Iris pigment epithelial cell (primary cell): ENCODE measurements around the gene ATP6V0E1.
"Not testable (repeated sequence)": the region's sequence is repeated elsewhere in the genome, so short reads cannot be mapped to it uniquely, and the experiment has no call there.

Source experiments
- DNase-seq: peaks from one replicate; pipeline ENCODE4 v3.0.0-alpha.2; 2011; ENCODE audit warnings: low read depth

ATP6V0E1 gene

GRCh38 chr5:173004013-173004412 is 20.4 kb downstream of the ATP6V0E1 start:
- no peak for DNase-seq

GRCh38 chr5:173004447-173004846 is 20.9 kb downstream of the ATP6V0E1 start:
- no peak for DNase-seq

GRCh38 chr5:173010021-173010420 is 26.4 kb downstream of the ATP6V0E1 start:
- DNase-seq: peak; percentile 62

GRCh38 chr5:173010547-173011464 is 27.2 kb downstream of the ATP6V0E1 start:
- no peak for DNase-seq

GRCh38 chr5:173011566-173011965 is 28.0 kb downstream of the ATP6V0E1 start:
- peak; percentile 38 for DNase-seq

GRCh38 chr5:173012882-173013281 is 29.3 kb downstream of the ATP6V0E1 start:
- peak; percentile 44 for DNase-seq

GRCh38 chr5:173014671-173015070 is 31.1 kb downstream of the ATP6V0E1 start:
- no peak for DNase-seq

- no peak for DNase-seq
These were observed 31.6 kb downstream of the ATP6V0E1 start for GRCh38 chr5:173015192-173015591.

- DNase-seq: no peak
These were observed 32.3 kb downstream of the ATP6V0E1 start for GRCh38 chr5:173015598-173016455.

- DNase-seq: peak; percentile 64
These were observed 33.1 kb downstream of the ATP6V0E1 start for GRCh38 chr5:173016598-173017046.

- DNase-seq: not testable (repeated sequence)
These were observed 33.5 kb downstream of the ATP6V0E1 start for GRCh38 chr5:173017087-173017486.

- DNase-seq: no peak
These were observed 34.8 kb downstream of the ATP6V0E1 start for GRCh38 chr5:173018358-173018757.

GRCh38 chr5:173020154-173020581 is 36.6 kb downstream of the ATP6V0E1 start:
- no peak for DNase-seq

- no peak for DNase-seq
These were observed 37.1 kb downstream of the ATP6V0E1 start for GRCh38 chr5:173020643-173021042.

- DNase-seq: no peak
These were observed 42.1 kb downstream of the ATP6V0E1 start for GRCh38 chr5:173025651-173026050.

GRCh38 chr5:173027905-173028304 is 44.3 kb downstream of the ATP6V0E1 start:
- no peak for DNase-seq

GRCh38 chr5:173028811-173029327 is 45.3 kb downstream of the ATP6V0E1 start:
- no peak for DNase-seq

- no peak for DNase-seq
These were observed 45.9 kb downstream of the ATP6V0E1 start for GRCh38 chr5:173029499-173029921.

- not testable (repeated sequence) for DNase-seq
These were observed 48.5 kb downstream of the ATP6V0E1 start for GRCh38 chr5:173032096-173032495.

GRCh38 chr5:173032730-173033129 is 49.2 kb downstream of the ATP6V0E1 start:
- DNase-seq: no peak

- no peak for DNase-seq
These were observed 50.4 kb downstream of the ATP6V0E1 start for GRCh38 chr5:173033923-173034322.
